ENCODE results near the gene ROR2.

DNA sequence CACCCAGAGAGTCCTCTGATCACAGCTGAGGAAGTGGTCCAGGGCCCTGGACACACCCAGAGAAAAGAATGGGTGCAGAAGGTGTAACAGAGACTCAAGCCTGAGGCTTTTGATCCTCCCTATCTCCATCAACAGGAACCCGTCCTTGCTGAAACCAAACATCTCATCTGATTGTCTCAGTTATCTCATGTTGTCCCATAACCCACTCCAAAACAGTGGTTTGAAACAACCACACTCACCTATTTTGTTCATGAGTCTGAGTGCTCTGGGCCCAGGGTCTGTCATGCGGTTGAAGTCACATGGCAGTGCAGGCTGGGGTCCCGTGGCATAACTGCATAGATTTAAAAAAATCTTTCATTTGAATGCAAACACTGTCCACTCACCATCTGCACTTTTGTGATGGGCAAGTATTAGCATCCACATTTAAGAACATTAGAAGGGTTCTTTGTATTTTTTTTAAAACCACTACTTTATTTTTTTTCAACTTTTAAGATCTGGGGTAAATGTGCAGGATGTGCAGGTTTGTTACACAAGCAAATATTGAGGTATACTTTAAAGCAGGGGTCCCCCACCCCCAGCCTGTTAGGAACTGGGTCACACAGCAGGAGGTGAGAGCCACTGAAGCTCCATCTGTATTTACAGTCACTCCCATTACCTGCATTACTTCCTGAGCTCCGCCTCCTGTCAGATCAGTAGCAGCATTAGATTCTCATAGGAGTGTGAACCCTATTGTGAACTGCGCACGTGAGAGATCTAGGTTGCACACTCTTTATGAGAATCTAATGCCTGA lies 255.8 kb downstream of the ROR2 start:
- TF ChIP-seq CTCF (conservative IDR thresholded peaks at IDR 0.05; ENCODE audit: low read length): no peak
- no peak for TF ChIP-seq EZH2phosphoT487 (IDR thresholded peaks at IDR 0.05; ENCODE audit: borderline replicate concordance)
